ENCODE measurements around the gene PTRH1. TPM values are rescaled to one million over a fixed set of nuclear protein-coding genes. Genes with fewer than 3 reads are reported as not detected.

PTRH1 gene
- total RNA-seq, 1 donor, result 17.2 TPM

DNA sequence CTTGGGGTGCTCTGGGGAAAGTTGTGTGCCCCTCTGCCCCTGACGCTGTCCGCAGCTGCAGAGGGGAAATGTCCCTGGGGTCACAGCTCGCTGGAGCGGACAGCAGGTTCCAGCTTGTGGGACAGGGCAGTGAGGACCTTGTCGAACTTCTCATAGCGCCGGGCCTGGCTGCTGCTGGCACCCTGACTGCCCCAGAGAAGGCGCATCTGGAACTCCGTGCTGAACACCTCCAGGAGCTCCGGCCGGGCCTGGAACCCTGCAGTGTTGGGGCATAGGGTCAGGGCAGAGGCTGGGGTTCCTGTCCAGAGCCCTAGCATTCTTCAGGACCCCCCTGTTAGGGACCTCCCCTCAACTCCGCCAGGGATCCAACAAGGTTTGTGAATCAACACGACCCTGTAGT, 23.2 kb upstream of the PTRH1 start:
- TF ChIP-seq, protein P1, sequence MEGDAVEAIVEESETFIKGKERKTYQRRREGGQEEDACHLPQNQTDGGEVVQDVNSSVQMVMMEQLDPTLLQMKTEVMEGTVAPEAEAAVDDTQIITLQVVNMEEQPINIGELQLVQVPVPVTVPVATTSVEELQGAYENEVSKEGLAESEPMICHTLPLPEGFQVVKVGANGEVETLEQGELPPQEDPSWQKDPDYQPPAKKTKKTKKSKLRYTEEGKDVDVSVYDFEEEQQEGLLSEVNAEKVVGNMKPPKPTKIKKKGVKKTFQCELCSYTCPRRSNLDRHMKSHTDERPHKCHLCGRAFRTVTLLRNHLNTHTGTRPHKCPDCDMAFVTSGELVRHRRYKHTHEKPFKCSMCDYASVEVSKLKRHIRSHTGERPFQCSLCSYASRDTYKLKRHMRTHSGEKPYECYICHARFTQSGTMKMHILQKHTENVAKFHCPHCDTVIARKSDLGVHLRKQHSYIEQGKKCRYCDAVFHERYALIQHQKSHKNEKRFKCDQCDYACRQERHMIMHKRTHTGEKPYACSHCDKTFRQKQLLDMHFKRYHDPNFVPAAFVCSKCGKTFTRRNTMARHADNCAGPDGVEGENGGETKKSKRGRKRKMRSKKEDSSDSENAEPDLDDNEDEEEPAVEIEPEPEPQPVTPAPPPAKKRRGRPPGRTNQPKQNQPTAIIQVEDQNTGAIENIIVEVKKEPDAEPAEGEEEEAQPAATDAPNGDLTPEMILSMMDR (IDR thresholded peaks at IDR 0.05; ENCODE audit: insufficient read depth, low read length), result no peak
- DNase-seq (ENCODE audit: low read depth), result no peak

DNA sequence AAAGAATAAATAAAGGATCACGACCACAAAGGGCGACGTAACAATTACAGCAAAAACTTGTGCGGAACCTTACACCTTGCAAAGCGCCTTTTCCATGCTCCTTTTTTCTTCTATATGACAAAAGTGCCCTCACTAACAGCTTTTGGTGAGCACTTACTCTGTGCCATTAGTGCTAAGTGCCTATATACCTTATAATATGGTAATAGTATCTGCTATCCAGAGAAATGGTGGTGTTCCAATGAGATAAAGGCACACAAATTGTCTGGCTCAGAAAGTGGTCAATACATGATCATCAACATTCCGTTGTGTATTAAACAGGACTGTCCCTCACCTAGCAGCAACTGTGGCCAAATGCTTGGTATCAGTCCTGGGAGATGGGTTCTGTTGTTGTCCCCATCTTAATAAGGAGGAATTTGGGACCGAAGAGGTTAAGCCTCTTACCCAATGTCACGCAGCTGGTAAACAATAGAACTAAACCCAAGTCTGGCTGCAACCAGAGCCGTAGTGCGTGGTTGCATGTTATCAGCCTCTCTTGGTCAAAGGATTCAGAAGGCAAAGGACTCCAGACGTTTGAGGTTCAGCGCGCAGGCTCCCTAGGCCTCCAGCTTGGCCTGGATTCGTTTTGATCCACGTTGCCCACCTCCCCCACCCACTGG, 20.2 kb upstream of the PTRH1 start:
- TF ChIP-seq, protein P1 (IDR thresholded peaks at IDR 0.05; ENCODE audit: insufficient read depth, low read length), result no peak

More for the DNA sequence above, 23.2 kb upstream of the PTRH1 start:
- H3K4me3 ChIP-seq (ENCODE audit: low read depth, low read length), result no peak overlapping the region

DNA sequence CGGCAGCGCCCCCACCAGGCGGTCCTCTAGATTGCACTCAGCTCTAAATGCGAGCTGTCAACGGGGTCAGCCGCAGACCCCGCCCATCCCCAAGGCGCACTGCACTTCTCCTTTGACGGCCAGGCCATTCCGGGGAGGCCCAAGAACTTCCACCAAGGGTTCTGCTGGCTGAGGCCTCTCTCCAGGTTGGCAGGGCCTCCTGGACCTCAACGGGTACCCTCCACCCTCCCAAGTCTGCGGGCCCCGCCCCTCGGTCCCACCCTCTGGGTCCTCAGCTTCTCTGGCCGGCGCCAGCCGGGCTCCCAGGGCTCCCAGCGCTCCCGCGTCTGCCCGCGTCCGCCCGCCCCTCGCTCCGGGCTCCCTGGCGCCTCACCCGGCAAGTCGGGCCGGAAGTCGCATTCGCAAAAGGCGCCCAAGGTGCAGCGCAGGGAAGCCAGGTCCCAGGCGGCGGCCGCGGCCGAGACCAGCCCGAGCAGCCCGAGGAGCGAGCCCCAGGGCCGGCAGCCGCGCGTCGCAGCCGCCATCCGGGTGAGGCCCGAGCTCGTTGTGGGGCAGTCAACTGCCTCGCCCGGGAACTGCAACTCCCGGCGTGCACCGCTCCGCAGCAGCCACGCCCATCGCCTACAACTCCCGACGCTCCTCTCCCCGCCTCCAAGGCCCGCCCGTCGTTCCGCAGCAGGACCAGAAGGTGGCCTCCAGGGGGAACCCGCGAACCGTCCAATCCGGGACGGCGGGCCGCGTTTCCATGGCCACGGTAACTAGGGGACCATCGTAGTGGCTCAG, 19.5 kb upstream of the PTRH1 start, which contains the start of gene TOR2A:
Gene TOR2A, minus strand, starts transcription at position 548 of the 783 bp plus-strand sequence. Its CDS starts 24 bp downstream, at position 524.
- TF ChIP-seq, protein P1 (IDR thresholded peaks at IDR 0.05; ENCODE audit: insufficient read depth, low read length), result peak; percentile 91
- peak within 1 kb of the TSS; percentile 78 for H3K4me3 ChIP-seq (ENCODE audit: low read depth, low read length)
- DNase-seq (ENCODE audit: low read depth), result peak; percentile 95

More for the DNA sequence above, 20.2 kb upstream of the PTRH1 start:
- peak; percentile 41 for DNase-seq (ENCODE audit: low read depth)
- peak overlapping the region; percentile 22 for H3K4me3 ChIP-seq (ENCODE audit: low read depth, low read length)

DNA sequence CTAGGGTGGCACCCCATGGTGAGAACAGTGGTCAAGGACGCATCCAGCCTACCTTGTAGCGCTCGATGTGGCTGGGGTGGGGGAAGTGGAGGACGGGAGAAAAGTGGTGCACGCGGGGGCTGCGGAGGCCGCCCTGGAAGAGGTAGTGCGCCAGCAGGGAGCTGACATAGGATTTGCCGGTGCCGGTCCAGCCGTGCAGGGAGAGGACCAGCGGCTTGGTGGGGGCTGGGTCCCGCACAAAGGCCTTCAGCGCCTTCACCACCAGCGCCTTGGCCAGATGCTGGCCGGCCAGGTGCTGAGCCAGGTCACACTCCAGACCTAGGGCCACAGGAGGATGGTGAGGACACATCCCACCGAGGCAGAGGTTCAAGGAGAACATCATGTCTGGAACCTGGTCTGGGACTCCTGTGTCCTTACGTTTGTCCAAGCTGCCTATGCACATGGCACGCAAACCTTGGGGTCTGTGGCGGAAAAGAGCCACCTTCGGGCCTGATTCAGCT, 18.8 kb upstream of the PTRH1 start:
- TF ChIP-seq, protein P1 (IDR thresholded peaks at IDR 0.05; ENCODE audit: insufficient read depth, low read length), result no peak
- peak overlapping the region; percentile 78 for H3K4me3 ChIP-seq (ENCODE audit: low read depth, low read length)
- DNase-seq (ENCODE audit: low read depth), result no peak

DNA sequence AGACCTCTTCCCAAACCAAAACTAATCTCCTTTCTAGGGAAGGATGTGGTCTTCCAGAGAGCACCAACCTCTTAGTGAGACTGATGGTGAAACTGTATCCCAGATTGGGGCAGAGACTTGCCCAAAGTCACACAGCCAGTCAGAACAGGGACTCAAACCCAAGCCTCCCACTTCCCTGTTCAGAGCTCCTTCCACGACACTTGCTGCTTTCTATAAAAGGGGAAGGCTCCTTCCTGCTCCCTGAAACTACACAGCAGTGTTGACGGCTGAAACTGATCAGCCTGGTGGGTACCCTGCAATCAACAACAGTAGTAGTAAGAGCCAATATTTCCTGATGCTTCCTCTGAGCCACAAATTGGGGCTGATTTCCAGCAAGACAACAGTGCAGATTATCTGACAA, 18.2 kb upstream of the PTRH1 start:
- TF ChIP-seq, protein P1 (IDR thresholded peaks at IDR 0.05; ENCODE audit: insufficient read depth, low read length), result no peak
- no peak for DNase-seq (ENCODE audit: low read depth)
- no peak overlapping the region for H3K4me3 ChIP-seq (ENCODE audit: low read depth, low read length)

DNA sequence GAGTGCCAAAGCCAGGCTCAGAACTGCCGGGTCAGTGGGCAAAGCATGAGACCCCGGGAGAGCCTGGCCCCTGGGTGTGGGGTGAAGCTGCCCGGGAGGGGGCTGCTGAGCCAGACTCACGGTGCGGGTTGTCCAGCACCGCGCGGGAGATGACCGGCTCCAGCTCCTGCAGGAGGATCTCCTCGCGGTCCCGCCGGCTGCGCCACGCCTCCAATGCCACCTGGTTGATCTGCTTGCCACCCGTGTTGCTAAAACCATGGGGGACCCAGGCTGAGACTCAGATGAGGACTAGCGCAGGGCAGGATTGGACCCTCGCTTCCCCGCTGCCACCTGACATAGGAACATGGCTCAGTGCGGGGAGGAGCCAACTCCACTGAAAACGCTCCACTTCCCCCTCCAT, 17.0 kb upstream of the PTRH1 start:
- DNase-seq (ENCODE audit: low read depth), result no peak
- H3K4me3 ChIP-seq (ENCODE audit: low read depth, low read length), result no peak overlapping the region
- TF ChIP-seq, protein P1 (IDR thresholded peaks at IDR 0.05; ENCODE audit: insufficient read depth, low read length), result no peak
